GM12878 (cell line): ENCODE data around the gene RUVBL2. TPM values are rescaled to one million over a fixed set of nuclear protein-coding genes. Genes with fewer than 3 reads are reported as not detected.

Source experiments
- ATAC-seq: fragments of 200-7000 bp; cut with Tn5 transposase; 3 replicates; pipeline ENCODE4 v1.9.1; 2020; ENCODE audit warnings: mild to moderate bottlenecking, moderate library complexity
- BruUV-seq: library from RNA; stranded (reverse); fragments of 400-500 nt; replicated peaks from 2 replicates; lab custom pipeline; 2021; lab: Mats Ljungman, UMichigan
- CTCF ChIA-PET: fragments of 300-600 bp; sonication (Branson Sonifier 250); formaldehyde crosslinking; extraction: SDS; loops from one replicate; lab custom pipeline; 2021; ENCODE audit warnings: inconsistent platforms; lab: Yijun Ruan, JAX
- POLR2A ChIA-PET: fragments of 350-600 bp; formaldehyde crosslinking; extraction: SDS; loops from one replicate; lab custom pipeline; 2021; ENCODE audit warnings: inconsistent platforms; lab: Charles Lee
- RAD21 ChIA-PET: fragments of 300-600 bp; sonication (Branson Sonifier 250); formaldehyde crosslinking; loops from one replicate; lab custom pipeline; 2023; ENCODE audit warnings: antibody characterized with exemption; ENCODE audit not compliant: unreplicated experiment; lab: Charles Lee
- SMC1A ChIA-PET: fragments of 300-600 bp; sonication (Branson Sonifier 250); formaldehyde crosslinking; loops from one replicate; lab custom pipeline; 2023; ENCODE audit not compliant: unreplicated experiment, uncharacterized antibody; lab: Charles Lee
- DNase-seq: peaks from one replicate; pipeline ENCODE4 v3.0.0-alpha.2; 2011; ENCODE audit warnings: low read depth, low spot score
- FAIRE-seq: peaks from 3 replicates; lab custom pipeline; 2011; peaks lifted over from hg19 to GRCh38; lab: Jason Lieb, UNC
- H2AFZ ChIP-seq: 2 replicates; pipeline ENCODE4 v1.6.0; 2011; ENCODE audit warnings: low read depth, low read length, control low read depth; ENCODE audit not compliant: control insufficient read depth
- H3K27ac ChIP-seq: 2 replicates; pipeline ENCODE4 v1.5.1; 2011; ENCODE audit warnings: control low read depth; ENCODE audit not compliant: control insufficient read depth, insufficient read depth
- H3K27me3 ChIP-seq, 2 experiments: replicated peaks in 1 of 2; 2 replicates each; pipeline versions ENCODE4 v1.6.0 to v1.6.1; 2011; ENCODE audit warnings: low read length in 1 of 2; ENCODE audit not compliant: control insufficient read depth in 2 of 2, insufficient read depth in 2 of 2
- H3K36me3 ChIP-seq, 2 experiments: 2 replicates each; pipeline ENCODE4 v1.5.1; 2011; ENCODE audit warnings: low read length in 1 of 2; ENCODE audit not compliant: control insufficient read depth in 2 of 2, insufficient read depth in 2 of 2
- H3K4me1 ChIP-seq: 2 replicates; pipeline ENCODE4 v1.6.1; 2011; ENCODE audit warnings: mild to moderate bottlenecking, low read length, moderate library complexity, mixed read lengths; ENCODE audit not compliant: control insufficient read depth, insufficient read depth
- H3K4me2 ChIP-seq: 2 replicates; pipeline ENCODE4 v1.6.0; 2011; ENCODE audit warnings: control low read depth; ENCODE audit not compliant: control insufficient read depth, insufficient read depth
- H3K4me3 ChIP-seq: fragments of 200-600 bp; sonication (generic); 2 replicates; pipeline ENCODE4 v1.5.1; 2016
- H3K79me2 ChIP-seq: 2 replicates; pipeline ENCODE4 v1.6.0; 2011; ENCODE audit warnings: low read length; ENCODE audit not compliant: control insufficient read depth, insufficient read depth
- H3K9ac ChIP-seq: 2 replicates; pipeline ENCODE4 v1.8.0; 2011; ENCODE audit warnings: low read length, control low read depth, mixed read lengths; ENCODE audit not compliant: control insufficient read depth, insufficient read depth
- H3K9me3 ChIP-seq: replicated peaks from 3 replicates; pipeline ENCODE4 v1.5.1; 2011; ENCODE audit warnings: mild to moderate bottlenecking, low read length; ENCODE audit not compliant: control insufficient read depth, insufficient read depth
- H4K20me1 ChIP-seq: 2 replicates; pipeline ENCODE4 v1.6.0; 2011; ENCODE audit not compliant: control insufficient read depth, insufficient read depth
- ASH2L ChIP-seq: fragments of 300-600, 200-600 bp; sonication (generic); IDR thresholded peaks from 2 replicates; pipeline ENCODE4 v1.6.1; 2017; ENCODE audit warnings: low read depth, mild to moderate bottlenecking, borderline replicate concordance
- WGBS: methylation state at CpG from one replicate; pipeline ENCODE4 v1.1.6; 2016; ENCODE audit warnings: low lambda C conversion rate; ENCODE audit not compliant: insufficient replicate concordance, insufficient coverage; ENCODE audit errors: missing lambda C conversion rate; 5-methylcytosine and 5-hydroxymethylcytosine counted together
- in situ Hi-C: fragments of 300-500 bp; cut with MboI; formaldehyde crosslinking; loops from 9 replicates; pipeline ENCODE4 v1.14.3; 2018; ENCODE audit warnings: mixed read lengths
- intact Hi-C: fragments of 100-400 bp; cut with micrococcal nuclease; formaldehyde crosslinking; loops from one replicate; pipeline ENCODE4 v1.14.2; 2022; ENCODE audit not compliant: unreplicated experiment
- polyA plus RNA-seq, 11 experiments: library from polyadenylated mRNA; depleted of rRNA in 4 of 11; unstranded in 6 of 11; stranded (reverse) in 5 of 11; fragments of >200 nt; fragmentation: Nextera tagmentation in 4 of 11; fragmentation: Illumina TruSeq in 1 of 11; extraction: Ambion mirVana in 4 of 11; extraction: Trizol in 1 of 11; gene quantifications; 1 replicate in 1 of 11; 2 replicates in 10 of 11; pipeline versions ENCODE4 v1.2.1 to v1.2.3, GENCODE V29; 2011 to 2016; ENCODE audit warnings: inconsistent platforms in 2 of 11, missing spikeins in 2 of 11, low read depth in 1 of 11
- total RNA-seq, 4 experiments: library from RNA; depleted of rRNA in 3 of 4; stranded (reverse); fragments of >200 nt in 3 of 4; fragmentation: Illumina TruSeq in 1 of 4; extraction: Trizol in 1 of 4; gene quantifications; 2 replicates each; pipeline versions ENCODE4 v1.2.1 to v1.2.3, GENCODE V29; 2013 to 2021
- TF ChIP-seq, protein P1 (sequence below): fragments of 450-650 bp; IDR thresholded peaks from 2 replicates; pipeline ENCODE4 v1.6.1; 2018; ENCODE audit warnings: borderline replicate concordance, mild to moderate bottlenecking; ENCODE audit not compliant: partially characterized antibody
- TF ChIP-seq, protein P2 (sequence below): fragments of 450-650 bp; IDR thresholded peaks from 2 replicates; pipeline ENCODE4 v1.6.1; 2018; ENCODE audit warnings: mild to moderate bottlenecking, low read depth, moderate library complexity; ENCODE audit not compliant: partially characterized antibody

Gene RUVBL2
- total and polyA plus RNA-seq, 10 of the 15 experiments (the other 5 are each of a cell fraction or from before 2014, with no cell fraction given) = 33.8 to 224 (median 125) TPM

DNA sequence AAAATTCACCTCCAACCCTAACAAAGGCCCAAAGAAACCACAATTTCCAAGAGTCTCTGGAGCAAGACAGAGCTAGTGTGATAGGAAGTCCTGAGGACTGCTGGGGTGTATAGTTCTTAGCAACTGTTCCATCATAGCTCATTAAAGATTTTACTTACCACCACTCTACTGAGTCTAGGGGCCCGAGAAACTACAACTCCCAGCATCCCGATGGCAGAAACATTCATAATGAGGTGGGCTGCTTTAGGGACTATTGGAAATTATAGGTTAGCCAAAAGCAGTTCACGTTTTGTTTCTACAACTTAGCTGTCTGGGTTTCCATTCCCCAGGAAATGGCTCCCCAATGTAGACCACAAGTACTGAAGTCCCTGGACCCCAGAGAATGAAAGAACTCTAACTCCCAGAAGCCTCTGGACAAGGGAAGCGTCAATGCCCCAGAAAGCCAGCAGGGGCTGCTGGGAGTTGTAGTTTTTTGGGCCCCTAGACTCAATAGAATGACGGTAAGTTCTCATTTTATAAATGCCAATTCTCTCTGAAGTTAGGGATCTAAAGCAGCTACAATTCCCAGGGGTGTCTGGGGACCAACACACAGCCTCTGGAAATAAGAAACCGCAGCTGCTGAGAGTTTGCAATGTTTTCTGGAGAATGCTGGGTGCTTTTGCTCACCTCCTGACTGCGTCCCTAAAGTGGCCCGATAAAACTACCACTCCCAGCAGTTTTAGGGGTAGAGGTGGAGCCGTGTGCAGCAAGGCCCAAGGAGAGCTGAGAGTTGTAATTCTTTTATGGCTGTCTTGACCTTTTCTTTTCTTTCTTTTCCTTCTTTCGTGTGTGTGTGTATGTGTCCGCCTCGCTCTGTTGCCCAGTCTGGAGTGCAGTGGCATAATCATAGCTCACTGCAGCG lies 17.5 kb upstream of the RUVBL2 start (continued):
- TF ChIP-seq, protein P1, sequence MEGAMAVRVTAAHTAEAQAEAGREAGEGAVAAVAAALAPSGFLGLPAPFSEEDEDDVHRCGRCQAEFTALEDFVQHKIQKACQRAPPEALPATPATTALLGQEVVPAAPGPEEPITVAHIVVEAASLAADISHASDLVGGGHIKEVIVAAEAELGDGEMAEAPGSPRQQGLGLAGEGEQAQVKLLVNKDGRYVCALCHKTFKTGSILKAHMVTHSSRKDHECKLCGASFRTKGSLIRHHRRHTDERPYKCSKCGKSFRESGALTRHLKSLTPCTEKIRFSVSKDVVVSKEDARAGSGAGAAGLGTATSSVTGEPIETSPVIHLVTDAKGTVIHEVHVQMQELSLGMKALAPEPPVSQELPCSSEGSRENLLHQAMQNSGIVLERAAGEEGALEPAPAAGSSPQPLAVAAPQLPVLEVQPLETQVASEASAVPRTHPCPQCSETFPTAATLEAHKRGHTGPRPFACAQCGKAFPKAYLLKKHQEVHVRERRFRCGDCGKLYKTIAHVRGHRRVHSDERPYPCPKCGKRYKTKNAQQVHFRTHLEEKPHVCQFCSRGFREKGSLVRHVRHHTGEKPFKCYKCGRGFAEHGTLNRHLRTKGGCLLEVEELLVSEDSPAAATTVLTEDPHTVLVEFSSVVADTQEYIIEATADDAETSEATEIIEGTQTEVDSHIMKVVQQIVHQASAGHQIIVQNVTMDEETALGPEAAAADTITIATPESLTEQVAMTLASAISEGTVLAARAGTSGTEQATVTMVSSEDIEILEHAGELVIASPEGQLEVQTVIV = no peak

DNA sequence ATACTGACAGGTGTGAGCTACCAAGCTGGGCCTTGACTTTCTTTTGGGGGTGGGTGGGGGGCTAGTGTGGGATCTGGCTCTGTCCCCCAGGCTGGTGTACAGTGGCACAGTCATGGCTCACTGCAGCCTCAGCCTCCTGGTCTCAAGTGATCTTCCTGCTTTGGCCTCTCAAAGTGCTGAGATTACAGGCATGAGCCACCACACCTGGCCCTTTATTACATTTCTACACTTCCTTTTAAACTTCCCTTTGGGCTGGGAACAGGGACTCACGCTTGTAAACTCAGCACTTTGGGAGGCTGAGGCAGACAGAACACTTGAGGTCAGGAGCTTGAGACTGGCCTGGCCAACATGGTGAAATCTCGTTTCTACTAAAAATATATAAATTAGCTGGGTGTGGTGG lies 16.6 kb upstream of the RUVBL2 start:
- BruUV-seq = no TSS peak
- RAD21 ChIA-PET = interaction anchor here (0.6 to 1.0 kb wide), 2 partner anchors 10 to 43 kb away, joined by 3 read pairs; no protein-coding TSS in a partner anchor
- CTCF ChIA-PET = interaction anchor here (1.0 to 4.4 kb wide), 3 partner anchors 16 to 181 kb away, joined by 4 to 36 read pairs (median 6); partner anchors contain the start of genes GYS1 and RUVBL2
- Histone ChIP-seq H3K36me3 (peaks cover 0 to 13% of the 10 kb centered on the region in 2 experiments), H3K4me3 (no peak overlapping the region), H3K4me1 (peaks cover 4% of the 10 kb centered on the region), H3K79me2 (no peaks in the 10 kb centered on the region), H2AFZ (no peak overlapping the region), H3K4me2 (no peak overlapping the region), H3K9ac (no peak overlapping the region), H3K27ac (no peak overlapping the region), H3K27me3 (no peaks in the 10 kb centered on the region), H3K9me3 (no peaks in the 10 kb centered on the region), H4K20me1 (no peaks in the 10 kb centered on the region)
- ATAC-seq (no peak), FAIRE-seq (no peak), DNase-seq (no peak)
- TF ChIP-seq, protein P2, sequence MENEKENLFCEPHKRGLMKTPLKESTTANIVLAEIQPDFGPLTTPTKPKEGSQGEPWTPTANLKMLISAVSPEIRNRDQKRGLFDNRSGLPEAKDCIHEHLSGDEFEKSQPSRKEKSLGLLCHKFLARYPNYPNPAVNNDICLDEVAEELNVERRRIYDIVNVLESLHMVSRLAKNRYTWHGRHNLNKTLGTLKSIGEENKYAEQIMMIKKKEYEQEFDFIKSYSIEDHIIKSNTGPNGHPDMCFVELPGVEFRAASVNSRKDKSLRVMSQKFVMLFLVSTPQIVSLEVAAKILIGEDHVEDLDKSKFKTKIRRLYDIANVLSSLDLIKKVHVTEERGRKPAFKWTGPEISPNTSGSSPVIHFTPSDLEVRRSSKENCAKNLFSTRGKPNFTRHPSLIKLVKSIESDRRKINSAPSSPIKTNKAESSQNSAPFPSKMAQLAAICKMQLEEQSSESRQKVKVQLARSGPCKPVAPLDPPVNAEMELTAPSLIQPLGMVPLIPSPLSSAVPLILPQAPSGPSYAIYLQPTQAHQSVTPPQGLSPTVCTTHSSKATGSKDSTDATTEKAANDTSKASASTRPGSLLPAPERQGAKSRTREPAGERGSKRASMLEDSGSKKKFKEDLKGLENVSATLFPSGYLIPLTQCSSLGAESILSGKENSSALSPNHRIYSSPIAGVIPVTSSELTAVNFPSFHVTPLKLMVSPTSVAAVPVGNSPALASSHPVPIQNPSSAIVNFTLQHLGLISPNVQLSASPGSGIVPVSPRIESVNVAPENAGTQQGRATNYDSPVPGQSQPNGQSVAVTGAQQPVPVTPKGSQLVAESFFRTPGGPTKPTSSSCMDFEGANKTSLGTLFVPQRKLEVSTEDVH = no peak
- no peak for TF ChIP-seq ASH2L
- POLR2A ChIA-PET = interaction anchor here (0.5 to 7.1 kb wide), 5 partner anchors 16 to 348 kb away, joined by 3 to 41 read pairs (median 4); partner anchors contain the start of genes GYS1, RUVBL2 and TULP2
- intact Hi-C loops (no loop called here), in situ Hi-C loops (no loop called here)
- WGBS = 83% methylated on average over 2 of the region's 2 CpGs
- SMC1A ChIA-PET = interaction anchor here (1.6 to 3.2 kb wide), 3 partner anchors 9 to 181 kb away, joined by 6 to 9 read pairs (median 8); partner anchors contain the start of gene RUVBL2
